ENCODE results near the gene NISCH.

GRCh38 chr3:52443268-52443610 lies 12.2 kb upstream of the NISCH start:
- no peak for TF ChIP-seq CTCF (IDR thresholded peaks at IDR 0.05; ENCODE audit: poor library complexity)
- TF ChIP-seq EZH2 (IDR thresholded peaks at IDR 0.05; ENCODE audit: borderline replicate concordance), result no peak
